ENCODE data around the gene POC1A.

Gene POC1A

GRCh38 chr3:52072020-52072419, 82.2 kb downstream of the POC1A start:
- no peak overlapping the region for H3K4me3 Mint-ChIP-seq
- H3K4me1 Mint-ChIP-seq (ENCODE audit: low read depth): peaks cover 6% of the 10 kb centered on the region
- no peaks in the 10 kb centered on the region for H3K27me3 Mint-ChIP-seq
- no peaks in the 10 kb centered on the region for H3K9me3 Mint-ChIP-seq
- H3K36me3 Mint-ChIP-seq (ENCODE audit: low read depth): peaks cover 4% of the 10 kb centered on the region
- H3K27ac Mint-ChIP-seq: no peak overlapping the region

DNA sequence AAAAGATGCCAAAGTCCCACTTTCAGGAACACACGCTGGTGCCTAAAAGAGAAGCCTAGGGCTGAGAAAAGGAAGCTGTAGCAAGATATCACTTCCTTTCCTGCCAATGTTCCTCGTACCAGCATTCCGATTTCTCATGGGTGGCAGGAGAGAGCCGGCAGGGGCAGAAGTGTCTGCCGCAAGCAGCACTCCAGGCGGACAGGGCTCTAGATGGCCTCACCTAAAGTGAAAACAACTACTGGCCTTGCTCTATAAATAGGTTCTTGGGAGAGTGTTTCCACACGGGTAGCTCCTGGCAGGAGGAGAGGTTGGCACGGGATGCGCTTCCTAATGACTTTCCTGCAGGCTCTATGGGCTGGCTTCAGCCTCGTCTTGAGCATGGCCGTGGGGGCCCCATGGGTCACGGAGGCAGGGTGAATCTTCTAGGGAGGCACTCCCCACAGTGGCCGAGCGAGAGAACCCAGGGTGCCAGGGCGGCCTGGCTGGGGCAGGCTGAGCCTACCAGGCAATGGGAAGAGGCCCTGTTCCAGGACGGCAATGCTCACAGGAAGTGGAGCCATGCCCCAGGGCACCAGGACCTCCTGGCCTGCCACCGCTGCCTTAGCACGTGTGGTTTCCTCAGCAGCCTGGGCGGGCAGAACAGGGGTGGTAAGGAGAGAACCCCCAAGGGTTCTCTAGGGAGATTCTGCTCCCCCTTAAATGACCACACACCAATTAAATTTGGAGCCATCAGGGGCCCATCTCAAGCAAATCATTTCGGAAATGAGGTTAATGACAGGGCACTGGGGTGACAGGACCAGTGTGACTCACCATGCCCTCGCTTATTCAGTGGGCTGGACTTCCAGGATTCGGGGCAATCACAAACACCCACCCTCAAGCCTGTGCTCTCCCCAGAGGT, 83.2 kb downstream of the POC1A start:
- H3K36me3 Mint-ChIP-seq (ENCODE audit: low read depth): peaks cover 4% of the 10 kb centered on the region
- peaks cover 6% of the 10 kb centered on the region for H3K4me1 Mint-ChIP-seq (ENCODE audit: low read depth)
- no peak overlapping the region for H3K27ac Mint-ChIP-seq
- no peak overlapping the region for H3K4me3 Mint-ChIP-seq
- no peaks in the 10 kb centered on the region for H3K9me3 Mint-ChIP-seq
- H3K27me3 Mint-ChIP-seq: no peaks in the 10 kb centered on the region

- H3K27ac Mint-ChIP-seq: no peak overlapping the region
- H3K9me3 Mint-ChIP-seq: no peaks in the 10 kb centered on the region
- H3K4me3 Mint-ChIP-seq: no peak overlapping the region
- peaks cover 6% of the 10 kb centered on the region for H3K4me1 Mint-ChIP-seq (ENCODE audit: low read depth)
- no peaks in the 10 kb centered on the region for H3K27me3 Mint-ChIP-seq
- H3K36me3 Mint-ChIP-seq (ENCODE audit: low read depth): peaks cover 4% of the 10 kb centered on the region
Observed at GRCh38 chr3:52069855-52070254, 84.4 kb downstream of the POC1A start.

- Mint-ChIP-seq H3K27ac (no peak overlapping the region), H3K9me3 (no peaks in the 10 kb centered on the region), H3K4me3 (no peak overlapping the region), H3K27me3 (no peaks in the 10 kb centered on the region), H3K36me3 (ENCODE audit: low read depth) (peaks cover 4% of the 10 kb centered on the region), H3K4me1 (ENCODE audit: low read depth) (peaks cover 6% of the 10 kb centered on the region)
Observed at GRCh38 chr3:52069135-52069534, 85.1 kb downstream of the POC1A start.

DNA sequence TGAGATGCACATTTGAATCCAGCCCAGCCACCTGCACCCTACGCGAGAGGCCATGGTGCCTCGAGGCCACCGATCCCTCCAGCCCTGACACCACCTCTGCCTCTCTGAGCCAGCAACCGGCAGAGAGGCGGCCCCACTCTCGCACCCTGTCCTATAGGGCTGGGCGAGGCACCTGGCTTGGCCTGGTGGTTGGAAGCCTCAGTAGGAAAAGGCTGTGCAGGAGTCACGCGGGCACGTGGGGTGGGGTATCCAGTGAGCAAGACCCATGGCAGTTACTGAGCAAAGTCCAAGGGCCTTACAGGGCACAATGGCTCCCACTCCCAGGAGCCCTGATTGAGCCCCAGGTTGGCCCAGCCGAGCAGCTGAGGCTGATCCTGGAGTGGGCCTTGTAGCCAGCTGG, 85.5 kb downstream of the POC1A start:
- Mint-ChIP-seq H3K4me1 (ENCODE audit: low read depth) (peaks cover 6% of the 10 kb centered on the region), H3K36me3 (ENCODE audit: low read depth) (peaks cover 1% of the 10 kb centered on the region), H3K27me3 (no peaks in the 10 kb centered on the region), H3K9me3 (no peaks in the 10 kb centered on the region), H3K4me3 (no peak overlapping the region), H3K27ac (no peak overlapping the region)

GRCh38 chr3:52068055-52068571, 86.1 kb downstream of the POC1A start:
- Mint-ChIP-seq H3K4me1 (ENCODE audit: low read depth) (peaks cover 6% of the 10 kb centered on the region), H3K27ac (no peak overlapping the region), H3K4me3 (no peak overlapping the region), H3K27me3 (no peaks in the 10 kb centered on the region), H3K9me3 (no peaks in the 10 kb centered on the region), H3K36me3 (ENCODE audit: low read depth) (no peaks in the 10 kb centered on the region)

GRCh38 chr3:52067526-52067925, 86.7 kb downstream of the POC1A start:
- H3K27ac Mint-ChIP-seq: no peak overlapping the region
- H3K9me3 Mint-ChIP-seq: no peaks in the 10 kb centered on the region
- no peaks in the 10 kb centered on the region for H3K27me3 Mint-ChIP-seq
- H3K36me3 Mint-ChIP-seq (ENCODE audit: low read depth): no peaks in the 10 kb centered on the region
- no peak overlapping the region for H3K4me3 Mint-ChIP-seq
- H3K4me1 Mint-ChIP-seq (ENCODE audit: low read depth): peaks cover 6% of the 10 kb centered on the region

DNA sequence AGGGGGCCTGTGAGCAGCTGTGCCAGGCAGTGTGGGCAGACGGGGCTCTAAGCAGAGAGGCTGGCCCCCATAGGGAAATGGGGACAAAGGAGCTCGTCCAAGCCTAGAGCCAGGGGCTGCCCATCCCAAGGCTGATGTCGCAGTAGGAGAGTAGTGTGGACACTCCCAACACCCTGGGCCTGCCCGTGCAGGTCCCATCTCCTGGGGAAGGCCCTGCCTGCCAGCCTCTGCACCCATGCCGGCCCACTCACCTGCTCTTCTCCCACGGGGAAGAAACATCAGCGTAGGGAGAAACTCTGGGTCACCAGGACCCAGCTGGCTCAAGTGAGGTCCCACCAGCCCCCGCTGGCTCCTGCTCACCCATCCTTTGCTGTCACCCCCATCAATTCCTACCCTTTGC, 87.2 kb downstream of the POC1A start:
- no peak overlapping the region for H3K27ac Mint-ChIP-seq
- H3K27me3 Mint-ChIP-seq: no peaks in the 10 kb centered on the region
- no peak overlapping the region for H3K4me3 Mint-ChIP-seq
- no peaks in the 10 kb centered on the region for H3K36me3 Mint-ChIP-seq (ENCODE audit: low read depth)
- H3K9me3 Mint-ChIP-seq: no peaks in the 10 kb centered on the region
- peaks cover 6% of the 10 kb centered on the region for H3K4me1 Mint-ChIP-seq (ENCODE audit: low read depth)

DNA sequence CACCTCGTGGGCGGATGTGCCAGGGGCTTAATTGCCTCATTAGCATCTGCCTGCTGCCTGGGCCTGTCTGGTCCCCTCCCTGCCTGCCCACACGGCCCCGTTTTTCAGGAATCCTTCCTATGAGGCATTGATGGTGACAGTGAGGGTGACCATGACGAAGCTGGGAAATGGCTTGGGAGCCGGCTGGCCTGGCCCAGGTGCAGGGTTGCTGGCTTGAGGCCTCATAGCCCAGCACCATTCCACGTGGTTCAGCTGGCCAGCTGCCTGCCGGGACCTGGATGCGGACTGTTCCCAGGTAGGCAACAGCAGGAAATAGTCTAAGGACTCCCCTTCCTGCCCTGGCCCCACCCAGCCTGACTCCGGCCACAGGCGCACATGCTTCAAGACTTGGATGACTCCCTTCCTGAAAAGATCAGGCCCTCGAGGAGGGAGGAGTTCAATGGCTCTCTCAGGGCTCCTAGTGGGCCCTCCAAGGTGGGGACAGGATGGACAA, 88.9 kb downstream of the POC1A start:
- Mint-ChIP-seq H3K9me3 (no peaks in the 10 kb centered on the region), H3K4me3 (no peak overlapping the region), H3K36me3 (ENCODE audit: low read depth) (no peaks in the 10 kb centered on the region), H3K4me1 (ENCODE audit: low read depth) (no peaks in the 10 kb centered on the region), H3K27me3 (no peaks in the 10 kb centered on the region), H3K27ac (no peak overlapping the region)

DNA sequence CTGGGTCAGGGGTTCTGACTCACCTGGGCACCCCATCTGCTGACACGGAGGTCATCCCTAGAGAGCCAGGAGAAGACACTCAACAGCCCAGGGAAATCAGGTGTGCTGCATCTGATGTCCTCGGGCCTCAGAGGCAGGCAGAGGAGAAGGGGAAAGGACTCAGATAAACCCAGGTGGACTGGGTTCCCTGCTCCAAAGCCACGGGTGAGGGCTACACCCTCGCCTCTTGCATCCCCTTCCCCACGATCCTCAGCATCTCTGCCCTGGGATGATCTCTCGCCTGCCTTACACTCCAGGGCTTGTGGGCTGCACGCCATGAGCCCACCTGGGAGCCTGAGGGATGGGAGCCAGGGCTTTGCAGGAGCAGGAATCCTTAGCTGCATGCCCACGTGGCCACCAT, 89.7 kb downstream of the POC1A start:
- H3K9me3 Mint-ChIP-seq: no peaks in the 10 kb centered on the region
- H3K27ac Mint-ChIP-seq: no peak overlapping the region
- no peaks in the 10 kb centered on the region for H3K27me3 Mint-ChIP-seq
- no peaks in the 10 kb centered on the region for H3K36me3 Mint-ChIP-seq (ENCODE audit: low read depth)
- H3K4me3 Mint-ChIP-seq: no peak overlapping the region
- no peaks in the 10 kb centered on the region for H3K4me1 Mint-ChIP-seq (ENCODE audit: low read depth)

DNA sequence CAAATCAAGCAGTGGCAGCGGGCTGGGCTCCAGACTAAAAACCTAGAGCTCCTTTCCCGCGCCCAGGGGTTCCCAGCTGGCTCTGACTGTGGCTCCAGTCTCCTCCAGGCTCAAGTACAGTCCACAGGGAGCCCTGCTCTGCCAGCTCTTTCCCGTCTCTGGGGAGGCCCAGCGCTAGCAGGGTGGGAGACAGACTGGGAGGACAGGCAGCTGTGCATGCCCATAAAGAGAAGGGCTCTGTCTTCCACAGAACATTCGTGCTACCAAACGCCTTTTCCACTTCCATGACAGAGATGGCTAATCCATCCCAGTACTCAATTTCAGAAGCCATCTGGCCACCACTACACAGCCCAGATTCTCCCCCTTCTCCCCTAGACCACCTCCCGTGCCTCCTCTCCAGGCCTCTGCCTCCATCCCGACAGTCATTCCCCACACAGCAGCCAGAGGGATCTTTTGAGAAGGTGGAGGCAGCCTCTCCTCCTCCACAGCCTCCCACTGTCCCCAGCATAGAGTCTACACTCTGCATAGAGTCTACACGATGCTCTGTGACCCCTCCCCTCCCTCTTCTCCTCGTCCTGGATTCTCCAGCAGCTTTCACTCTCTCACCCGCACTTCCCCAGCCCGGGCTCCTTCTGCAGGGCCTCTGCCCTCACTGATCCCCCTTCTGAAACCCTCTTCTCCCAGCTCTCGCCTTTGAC, 91.0 kb downstream of the POC1A start:
- no peaks in the 10 kb centered on the region for H3K36me3 Mint-ChIP-seq (ENCODE audit: low read depth)
- H3K9me3 Mint-ChIP-seq: no peaks in the 10 kb centered on the region
- H3K4me1 Mint-ChIP-seq (ENCODE audit: low read depth): no peaks in the 10 kb centered on the region
- H3K27me3 Mint-ChIP-seq: no peaks in the 10 kb centered on the region
- no peak overlapping the region for H3K27ac Mint-ChIP-seq
- H3K4me3 Mint-ChIP-seq: no peak overlapping the region

GRCh38 chr3:52062505-52062904, 91.7 kb downstream of the POC1A start:
- no peak overlapping the region for H3K4me3 Mint-ChIP-seq
- H3K27me3 Mint-ChIP-seq: no peaks in the 10 kb centered on the region
- H3K4me1 Mint-ChIP-seq (ENCODE audit: low read depth): peaks cover 5% of the 10 kb centered on the region
- H3K27ac Mint-ChIP-seq: no peak overlapping the region
- no peaks in the 10 kb centered on the region for H3K9me3 Mint-ChIP-seq
- H3K36me3 Mint-ChIP-seq (ENCODE audit: low read depth): no peaks in the 10 kb centered on the region

- Mint-ChIP-seq H3K9me3 (no peaks in the 10 kb centered on the region), H3K4me3 (no peak overlapping the region), H3K27ac (no peak overlapping the region), H3K27me3 (no peaks in the 10 kb centered on the region), H3K36me3 (ENCODE audit: low read depth) (no peaks in the 10 kb centered on the region), H3K4me1 (ENCODE audit: low read depth) (peaks cover 9% of the 10 kb centered on the region)
Observed at GRCh38 chr3:52061121-52061910, 92.9 kb downstream of the POC1A start.

DNA sequence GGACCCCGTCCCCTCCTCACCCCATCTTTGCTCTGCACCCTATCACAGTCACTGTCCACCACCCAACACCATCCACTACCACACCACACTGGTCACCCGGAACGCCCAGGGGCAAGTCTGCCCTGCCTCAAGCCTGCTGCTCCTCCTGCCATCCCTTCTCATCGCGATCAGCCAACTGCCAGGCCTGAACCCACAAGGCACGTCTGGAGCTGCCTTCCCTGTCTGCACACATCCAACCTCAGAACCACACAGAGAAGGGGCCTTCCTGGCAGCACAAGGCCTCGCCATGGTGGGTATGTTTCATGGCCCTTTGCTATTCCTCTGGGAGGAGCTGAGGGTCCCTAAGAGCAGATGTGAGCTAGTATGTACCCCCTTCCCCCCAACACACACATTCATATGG, 94.4 kb downstream of the POC1A start:
- no peak overlapping the region for H3K4me3 Mint-ChIP-seq
- no peak overlapping the region for H3K27ac Mint-ChIP-seq
- H3K27me3 Mint-ChIP-seq: no peaks in the 10 kb centered on the region
- peaks cover 9% of the 10 kb centered on the region for H3K4me1 Mint-ChIP-seq (ENCODE audit: low read depth)
- H3K9me3 Mint-ChIP-seq: no peaks in the 10 kb centered on the region
- no peaks in the 10 kb centered on the region for H3K36me3 Mint-ChIP-seq (ENCODE audit: low read depth)
